ENCODE measurements around the gene HOXB4.

- TF ChIP-seq CTCF (conservative IDR thresholded peaks at IDR 0.05; ENCODE audit: low read depth, low read length) (no peak), EZH2 (IDR thresholded peaks at IDR 0.05; ENCODE audit: low read length, unreplicated experiment) (no peak), EZH2phosphoT487 (IDR thresholded peaks at IDR 0.05; ENCODE audit: borderline replicate concordance, low read length) (no peak)
Observed at GRCh38 chr17:48553190-48553547, 25.0 kb downstream of the HOXB4 start.

Measured in PC-3 (cell line).